PFSK-1 (cell line): ENCODE results near the gene PGLYRP4.

ENCODE experiments used
- FOXP2 ChIP-seq: optimal IDR thresholded peaks from 2 replicates; pipeline ENCODE3; 2011; ENCODE audit warnings: borderline replicate concordance, control low read depth, inconsistent platforms; ENCODE audit not compliant: insufficient read depth; ENCODE audit errors: extremely low read length, extremely low read depth
- POLR2AphosphoS5 ChIP-seq: IDR thresholded peaks from 2 replicates; pipeline ENCODE4 v1.6.1; 2012; ENCODE audit warnings: low read depth, mild to moderate bottlenecking, control low read depth, low read length, moderate library complexity
- SIN3A ChIP-seq: IDR thresholded peaks from 2 replicates; pipeline ENCODE4 v1.6.1; 2012; ENCODE audit warnings: mild to moderate bottlenecking, low read length, moderate library complexity, borderline replicate concordance; ENCODE audit not compliant: insufficient read depth
- TAF1 ChIP-seq: IDR thresholded peaks from 2 replicates; pipeline ENCODE4 v1.6.1; 2012; ENCODE audit warnings: low read length, control low read depth, borderline replicate concordance; ENCODE audit not compliant: insufficient read depth
- TF ChIP-seq, protein P1 (sequence below), 2 experiments: IDR thresholded peaks; 2 replicates each; pipeline versions ENCODE4 v1.6.1 to v1.8.0; 2011 to 2012; ENCODE audit warnings: low read depth in 2 of 2, low read length in 2 of 2, control low read depth in 1 of 2, inconsistent platforms in 1 of 2, mild to moderate bottlenecking in 1 of 2, moderate library complexity in 1 of 2; ENCODE audit not compliant: insufficient read depth in 1 of 2

The PGLYRP4 gene

DNA sequence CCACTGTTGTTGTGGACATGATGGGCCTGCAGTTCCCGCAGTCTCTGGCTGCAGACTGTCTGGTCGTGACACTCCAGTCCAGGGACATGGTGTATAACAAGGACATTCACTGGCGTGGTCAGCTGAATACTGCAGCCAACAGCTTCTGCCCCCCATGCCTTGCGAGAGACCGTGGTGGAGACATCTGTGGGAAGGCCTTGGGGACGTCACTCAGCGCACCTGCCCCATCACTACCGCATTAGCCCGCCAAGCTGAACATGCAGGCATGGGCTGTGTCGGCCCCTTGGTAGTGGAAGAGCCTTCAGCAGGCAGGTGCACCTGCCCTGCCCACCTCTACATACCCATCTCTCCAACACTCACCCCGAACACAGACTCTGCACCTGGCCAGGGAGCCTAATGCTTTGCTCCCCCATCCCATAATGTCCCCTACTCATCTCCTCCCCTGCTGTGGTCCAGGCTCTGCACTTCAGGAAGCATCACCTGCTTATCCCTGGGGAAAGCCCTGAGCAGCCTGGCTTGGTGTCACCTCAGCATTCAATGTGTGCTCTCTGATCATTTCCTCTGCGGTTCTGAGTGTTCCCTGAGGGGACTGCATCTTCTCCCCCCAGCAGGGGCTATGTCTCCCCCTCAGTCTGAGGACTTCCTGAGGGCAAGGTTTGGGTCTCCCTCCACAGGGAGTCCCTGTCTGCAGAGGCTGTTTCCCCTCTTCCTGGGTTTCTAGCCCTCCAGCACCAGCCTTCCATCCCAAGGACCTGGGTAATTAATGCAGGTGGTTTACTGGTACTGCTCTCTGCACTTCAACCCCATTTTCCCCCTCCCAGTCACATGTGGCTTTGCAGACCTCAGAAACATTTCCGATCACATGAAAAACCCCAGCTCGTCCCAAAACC lies 3.2 kb downstream of the PGLYRP4 start:
- no peak for TF ChIP-seq FOXP2
- no peak for TF ChIP-seq TAF1
- TF ChIP-seq, protein P1, sequence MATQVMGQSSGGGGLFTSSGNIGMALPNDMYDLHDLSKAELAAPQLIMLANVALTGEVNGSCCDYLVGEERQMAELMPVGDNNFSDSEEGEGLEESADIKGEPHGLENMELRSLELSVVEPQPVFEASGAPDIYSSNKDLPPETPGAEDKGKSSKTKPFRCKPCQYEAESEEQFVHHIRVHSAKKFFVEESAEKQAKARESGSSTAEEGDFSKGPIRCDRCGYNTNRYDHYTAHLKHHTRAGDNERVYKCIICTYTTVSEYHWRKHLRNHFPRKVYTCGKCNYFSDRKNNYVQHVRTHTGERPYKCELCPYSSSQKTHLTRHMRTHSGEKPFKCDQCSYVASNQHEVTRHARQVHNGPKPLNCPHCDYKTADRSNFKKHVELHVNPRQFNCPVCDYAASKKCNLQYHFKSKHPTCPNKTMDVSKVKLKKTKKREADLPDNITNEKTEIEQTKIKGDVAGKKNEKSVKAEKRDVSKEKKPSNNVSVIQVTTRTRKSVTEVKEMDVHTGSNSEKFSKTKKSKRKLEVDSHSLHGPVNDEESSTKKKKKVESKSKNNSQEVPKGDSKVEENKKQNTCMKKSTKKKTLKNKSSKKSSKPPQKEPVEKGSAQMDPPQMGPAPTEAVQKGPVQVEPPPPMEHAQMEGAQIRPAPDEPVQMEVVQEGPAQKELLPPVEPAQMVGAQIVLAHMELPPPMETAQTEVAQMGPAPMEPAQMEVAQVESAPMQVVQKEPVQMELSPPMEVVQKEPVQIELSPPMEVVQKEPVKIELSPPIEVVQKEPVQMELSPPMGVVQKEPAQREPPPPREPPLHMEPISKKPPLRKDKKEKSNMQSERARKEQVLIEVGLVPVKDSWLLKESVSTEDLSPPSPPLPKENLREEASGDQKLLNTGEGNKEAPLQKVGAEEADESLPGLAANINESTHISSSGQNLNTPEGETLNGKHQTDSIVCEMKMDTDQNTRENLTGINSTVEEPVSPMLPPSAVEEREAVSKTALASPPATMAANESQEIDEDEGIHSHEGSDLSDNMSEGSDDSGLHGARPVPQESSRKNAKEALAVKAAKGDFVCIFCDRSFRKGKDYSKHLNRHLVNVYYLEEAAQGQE (IDR thresholded peaks at IDR 0.05; ENCODE audit: insufficient read depth in 1 of 2, low read depth in 2 of 2, low read length in 2 of 2), result no peak
- no peak for TF ChIP-seq POLR2AphosphoS5
- TF ChIP-seq SIN3A, result no peak

DNA sequence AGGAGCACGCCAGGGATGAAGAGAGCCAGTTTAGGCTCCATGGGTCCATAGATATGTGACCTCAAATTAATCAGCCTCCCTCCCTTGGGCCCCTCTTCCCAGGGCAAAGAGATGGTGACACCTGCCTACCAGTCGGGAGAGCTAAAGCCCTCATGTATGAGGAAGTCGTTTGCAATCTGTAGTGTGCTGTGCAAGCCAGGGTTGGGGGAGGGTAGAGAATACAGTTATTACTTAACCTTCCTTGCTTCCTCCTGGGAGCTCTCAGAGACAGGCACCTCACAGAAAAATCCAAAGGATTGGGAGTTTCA lies 4.0 kb downstream of the PGLYRP4 start:
- TF ChIP-seq POLR2AphosphoS5 (no peak), SIN3A (no peak), TAF1 (no peak), FOXP2 (no peak)
- TF ChIP-seq, protein P1 (IDR thresholded peaks at IDR 0.05; ENCODE audit: insufficient read depth in 1 of 2, low read depth in 2 of 2, low read length in 2 of 2), result no peak

DNA sequence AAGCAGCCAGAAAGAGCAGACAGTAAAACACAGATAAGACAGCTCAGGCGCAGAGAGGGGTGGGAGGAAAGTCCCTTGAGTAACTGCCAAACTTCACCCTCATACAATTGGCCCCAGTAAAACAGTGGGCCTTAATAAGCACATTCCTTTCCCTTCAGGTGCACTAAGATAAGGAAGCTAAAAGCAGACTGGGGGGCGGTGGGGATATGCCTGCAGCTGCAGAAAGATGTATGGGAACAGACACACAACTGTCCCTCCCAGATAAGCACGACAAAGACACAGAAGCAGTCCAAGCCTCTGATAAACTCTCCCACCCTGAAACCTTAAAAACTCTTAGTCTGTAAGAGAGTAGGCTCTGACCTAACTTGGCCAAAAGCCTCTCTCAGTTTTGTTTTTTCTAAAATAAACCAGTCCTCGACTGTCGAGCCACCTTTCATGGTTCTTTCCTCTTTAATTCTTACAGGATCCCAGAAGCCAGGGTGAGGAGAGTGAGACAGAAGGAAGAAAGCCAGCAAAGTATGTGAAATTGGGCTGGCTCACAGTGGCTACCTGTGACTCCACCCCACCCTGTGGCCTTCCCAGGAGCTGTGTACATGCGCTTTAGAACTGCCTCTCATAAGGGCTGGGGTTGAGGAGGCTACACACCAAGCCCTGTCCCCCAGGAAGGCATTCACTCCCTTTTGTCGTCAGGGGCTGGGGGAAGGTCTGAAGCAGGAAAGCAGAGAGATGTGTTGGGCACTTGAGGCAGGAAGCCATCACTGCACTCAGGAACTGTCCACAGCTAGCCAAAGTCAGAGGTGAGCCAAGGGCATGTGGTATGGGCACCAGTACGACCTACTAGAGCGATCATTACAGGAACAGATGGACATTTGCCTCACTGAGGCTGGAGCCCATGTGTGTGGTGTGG lies 4.6 kb downstream of the PGLYRP4 start:
- TF ChIP-seq SIN3A (no peak), FOXP2 (no peak), TAF1 (no peak), POLR2AphosphoS5 (no peak)
- TF ChIP-seq, protein P1 (IDR thresholded peaks at IDR 0.05; ENCODE audit: insufficient read depth in 1 of 2, low read depth in 2 of 2, low read length in 2 of 2), result no peak

DNA sequence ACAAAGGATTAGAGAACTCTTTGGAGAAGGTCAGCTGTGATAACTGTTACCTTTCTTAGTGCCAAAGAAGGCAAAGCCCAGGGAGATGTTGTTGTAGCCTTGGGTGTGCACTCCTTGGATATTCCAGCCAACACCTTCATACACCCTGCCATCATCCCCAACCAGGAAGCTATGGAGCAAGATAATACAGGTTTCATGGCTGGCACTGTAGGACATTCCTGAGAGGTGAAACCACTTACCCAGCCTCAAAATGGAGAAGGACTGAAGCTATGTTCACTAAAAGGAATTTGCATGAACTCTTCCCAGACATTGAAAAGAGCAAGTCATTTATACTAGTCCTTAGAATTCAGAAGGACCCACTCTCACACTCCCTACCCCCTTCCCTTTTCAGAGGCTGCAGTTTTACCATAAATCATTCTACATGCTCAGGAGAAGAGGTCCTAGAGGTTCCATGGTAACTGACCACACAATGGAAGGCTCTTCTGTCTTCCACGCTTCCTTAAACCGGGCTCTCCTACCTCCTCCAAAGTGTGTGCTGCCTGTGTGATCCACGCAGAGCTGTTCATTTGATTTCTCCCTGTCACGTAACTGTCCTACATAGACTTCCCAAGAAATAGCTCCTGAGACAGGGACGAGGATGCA lies 5.5 kb downstream of the PGLYRP4 start:
- TF ChIP-seq FOXP2 (no peak), TAF1 (no peak), POLR2AphosphoS5 (no peak), SIN3A (no peak)
- TF ChIP-seq, protein P1 (IDR thresholded peaks at IDR 0.05; ENCODE audit: insufficient read depth in 1 of 2, low read depth in 2 of 2, low read length in 2 of 2), result no peak
